Parathyroid adenoma (tissue), 2 donors: ENCODE results near the gene FAM78B.

ENCODE experiments used
- H2AFZ ChIP-seq: fragments of 300-600 bp; sonication (generic); one replicate; pipeline ENCODE4 v1.7.0; 2017; ENCODE audit warnings: antibody characterized with exemption, mild to moderate bottlenecking
- H3K27ac ChIP-seq: fragments of 300-600 bp; sonication (generic); one replicate; pipeline ENCODE4 v1.7.0; 2017
- H3K27me3 ChIP-seq: fragments of 300-600 bp; sonication (generic); one replicate; pipeline ENCODE4 v1.7.0; 2017; ENCODE audit warnings: low read length; ENCODE audit not compliant: control insufficient read depth, insufficient read depth
- H3K36me3 ChIP-seq: fragments of 300-600 bp; sonication (generic); one replicate; pipeline ENCODE4 v1.7.0; 2017; ENCODE audit warnings: low read length; ENCODE audit not compliant: control insufficient read depth, insufficient read depth
- H3K4me1 ChIP-seq: fragments of 300-600 bp; sonication (generic); one replicate; pipeline ENCODE4 v1.7.0; 2017; ENCODE audit warnings: control low read depth
- H3K4me2 ChIP-seq: fragments of 300-600 bp; sonication (generic); one replicate; pipeline ENCODE4 v1.7.0; 2017; ENCODE audit warnings: low read length
- H3K4me3 ChIP-seq: fragments of 300-600 bp; sonication (generic); one replicate; pipeline ENCODE4 v1.7.0; 2017; ENCODE audit warnings: low read depth, low read length
- H3K79me2 ChIP-seq: fragments of 300-600 bp; sonication (generic); one replicate; pipeline ENCODE4 v1.7.0; 2017; ENCODE audit warnings: control low read depth
- H3K9ac ChIP-seq: fragments of 300-600 bp; sonication (generic); one replicate; pipeline ENCODE4 v1.7.0; 2017; ENCODE audit warnings: mild to moderate bottlenecking
- H3K9me3 ChIP-seq: fragments of 300-600 bp; sonication (generic); one replicate; pipeline ENCODE4 v1.7.0; 2017; ENCODE audit warnings: low read length; ENCODE audit not compliant: control insufficient read depth
- CTCF ChIP-seq: fragments of 300-600 bp; sonication (generic); IDR thresholded peaks from one replicate; pipeline ENCODE4 v1.7.0; 2017; ENCODE audit warnings: antibody characterized with exemption, mild to moderate bottlenecking
- donor health status: primary hyperparathyroidism.

The FAM78B gene

DNA sequence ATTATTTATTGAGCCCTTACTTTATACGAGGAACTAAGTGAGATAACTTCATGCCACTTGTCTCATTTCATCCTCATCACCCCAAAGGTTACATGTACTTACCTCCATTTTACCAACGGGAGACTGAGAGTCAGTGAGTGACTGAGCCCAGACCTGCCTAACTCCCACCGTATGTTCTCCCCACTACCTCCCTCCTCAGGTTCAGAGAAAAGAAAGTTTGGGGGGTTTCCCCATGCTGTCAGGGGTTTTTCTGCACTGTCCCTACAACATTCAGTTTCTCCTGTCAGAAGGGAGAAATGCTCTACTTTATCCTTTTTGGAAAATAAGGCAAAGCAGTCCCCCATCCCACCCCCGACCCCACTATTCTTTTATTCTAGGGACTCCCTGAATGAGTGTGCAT, 32.9 kb downstream of the FAM78B start:
- no peaks in the 10 kb centered on the region for H3K4me1 ChIP-seq
- H3K4me2 ChIP-seq = no peak overlapping the region

DNA sequence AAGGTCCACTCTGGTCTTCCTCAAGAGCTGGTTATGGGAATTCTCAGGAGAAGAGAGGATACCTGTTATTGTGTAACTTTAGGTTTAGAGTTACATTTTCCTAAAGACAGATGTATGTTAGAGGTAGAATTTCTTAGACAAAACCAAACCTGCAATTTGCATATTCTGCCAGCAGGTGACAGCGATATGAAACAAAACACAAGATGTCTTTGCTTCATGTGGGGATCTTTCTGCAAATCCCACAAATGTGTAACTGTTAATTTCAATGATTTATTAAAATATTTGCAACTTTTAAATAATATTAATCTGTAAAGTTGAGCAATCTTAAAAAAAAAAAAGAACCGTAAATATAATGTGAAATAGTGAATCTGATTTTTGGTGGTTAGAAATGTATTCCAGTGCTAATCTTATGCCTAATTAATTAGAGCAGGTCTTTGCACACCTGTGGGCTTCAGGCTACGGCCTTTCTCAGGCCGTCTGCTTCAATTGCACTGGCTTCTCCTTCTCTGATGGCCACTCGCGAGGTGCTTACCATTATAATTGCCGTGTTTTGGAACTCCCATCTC, 33.4 kb downstream of the FAM78B start:
- H3K4me2 ChIP-seq = no peak overlapping the region
- no peaks in the 10 kb centered on the region for H3K4me1 ChIP-seq
- no peak overlapping the region for H3K4me3 ChIP-seq

More for the DNA sequence above, 32.9 kb downstream of the FAM78B start:
- no peak overlapping the region for H3K9ac ChIP-seq
- no peak overlapping the region for H2AFZ ChIP-seq
- no peak overlapping the region for H3K27ac ChIP-seq
- no peak overlapping the region for H3K4me3 ChIP-seq
- H3K79me2 ChIP-seq = no peaks in the 10 kb centered on the region
- no peaks in the 10 kb centered on the region for H3K9me3 ChIP-seq
- no peaks in the 10 kb centered on the region for H3K36me3 ChIP-seq
- no peaks in the 10 kb centered on the region for H3K27me3 ChIP-seq
- TF ChIP-seq CTCF = no peak

DNA sequence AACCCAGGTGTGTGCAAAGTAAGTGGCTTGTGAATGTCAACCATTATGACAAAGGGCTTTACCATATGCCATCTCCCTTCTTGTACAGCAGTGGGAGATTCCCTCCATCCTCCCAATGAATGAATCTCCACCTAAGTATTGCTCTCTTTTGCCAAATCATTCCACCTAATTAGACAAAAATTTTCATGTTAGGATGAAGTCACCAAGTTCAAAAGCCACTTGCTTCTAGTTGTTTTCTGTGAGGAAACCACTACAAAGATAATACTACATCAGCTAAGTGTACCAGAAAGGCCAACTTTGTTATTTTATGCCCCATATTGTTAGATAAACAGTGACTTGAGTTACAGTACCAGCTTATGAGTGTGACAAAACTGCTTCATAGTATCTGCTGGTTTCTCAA, 34.3 kb downstream of the FAM78B start:
- TF ChIP-seq CTCF = no peak
- H3K4me1 ChIP-seq = no peaks in the 10 kb centered on the region
- H2AFZ ChIP-seq = no peak overlapping the region
- H3K9ac ChIP-seq = no peak overlapping the region
- H3K27me3 ChIP-seq = no peaks in the 10 kb centered on the region
- no peaks in the 10 kb centered on the region for H3K79me2 ChIP-seq
- H3K4me2 ChIP-seq = no peak overlapping the region
- no peaks in the 10 kb centered on the region for H3K9me3 ChIP-seq
- H3K4me3 ChIP-seq = no peak overlapping the region
- no peak overlapping the region for H3K27ac ChIP-seq
- H3K36me3 ChIP-seq = no peaks in the 10 kb centered on the region

More for the DNA sequence above, 33.4 kb downstream of the FAM78B start:
- no peak overlapping the region for H2AFZ ChIP-seq
- no peak overlapping the region for H3K27ac ChIP-seq
- H3K79me2 ChIP-seq = no peaks in the 10 kb centered on the region
- H3K9ac ChIP-seq = no peak overlapping the region
- H3K27me3 ChIP-seq = no peaks in the 10 kb centered on the region
- no peaks in the 10 kb centered on the region for H3K9me3 ChIP-seq
- no peaks in the 10 kb centered on the region for H3K36me3 ChIP-seq
- peak; percentile 17 for TF ChIP-seq CTCF

GRCh38 chr1:166129006-166129405, 37.8 kb downstream of the FAM78B start:
- Histone ChIP-seq H3K36me3 (no peaks in the 10 kb centered on the region), H3K27me3 (no peaks in the 10 kb centered on the region), H3K4me3 (no peak overlapping the region), H3K9ac (no peak overlapping the region), H2AFZ (no peak overlapping the region), H3K4me1 (no peaks in the 10 kb centered on the region), H3K79me2 (no peaks in the 10 kb centered on the region), H3K9me3 (no peaks in the 10 kb centered on the region), H3K4me2 (no peak overlapping the region), H3K27ac (no peak overlapping the region)
- TF ChIP-seq CTCF = no peak

- Histone ChIP-seq H3K36me3 (no peaks in the 10 kb centered on the region), H3K9me3 (no peaks in the 10 kb centered on the region), H3K4me3 (no peak overlapping the region), H3K79me2 (no peaks in the 10 kb centered on the region), H3K9ac (no peak overlapping the region), H3K4me1 (no peaks in the 10 kb centered on the region), H2AFZ (no peak overlapping the region), H3K4me2 (no peak overlapping the region), H3K27me3 (no peaks in the 10 kb centered on the region), H3K27ac (no peak overlapping the region)
- TF ChIP-seq CTCF = no peak
Measured at GRCh38 chr1:166128195-166128594, 38.6 kb downstream of the FAM78B start.
